ENCODE measurements around the gene CPNE9.

The CPNE9 gene

GRCh38 chr3:9712415-9712814, 8.8 kb downstream of the CPNE9 start:
- TF ChIP-seq, protein P1, sequence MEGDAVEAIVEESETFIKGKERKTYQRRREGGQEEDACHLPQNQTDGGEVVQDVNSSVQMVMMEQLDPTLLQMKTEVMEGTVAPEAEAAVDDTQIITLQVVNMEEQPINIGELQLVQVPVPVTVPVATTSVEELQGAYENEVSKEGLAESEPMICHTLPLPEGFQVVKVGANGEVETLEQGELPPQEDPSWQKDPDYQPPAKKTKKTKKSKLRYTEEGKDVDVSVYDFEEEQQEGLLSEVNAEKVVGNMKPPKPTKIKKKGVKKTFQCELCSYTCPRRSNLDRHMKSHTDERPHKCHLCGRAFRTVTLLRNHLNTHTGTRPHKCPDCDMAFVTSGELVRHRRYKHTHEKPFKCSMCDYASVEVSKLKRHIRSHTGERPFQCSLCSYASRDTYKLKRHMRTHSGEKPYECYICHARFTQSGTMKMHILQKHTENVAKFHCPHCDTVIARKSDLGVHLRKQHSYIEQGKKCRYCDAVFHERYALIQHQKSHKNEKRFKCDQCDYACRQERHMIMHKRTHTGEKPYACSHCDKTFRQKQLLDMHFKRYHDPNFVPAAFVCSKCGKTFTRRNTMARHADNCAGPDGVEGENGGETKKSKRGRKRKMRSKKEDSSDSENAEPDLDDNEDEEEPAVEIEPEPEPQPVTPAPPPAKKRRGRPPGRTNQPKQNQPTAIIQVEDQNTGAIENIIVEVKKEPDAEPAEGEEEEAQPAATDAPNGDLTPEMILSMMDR (IDR thresholded peaks at IDR 0.05; ENCODE audit: insufficient read depth, low read length), result no peak
- TF ChIP-seq GABPA (IDR thresholded peaks at IDR 0.05; ENCODE audit: low read depth) (no peak), SPI1 (IDR thresholded peaks at IDR 0.05; ENCODE audit: borderline replicate concordance, low read depth) (no peak), POLR2AphosphoS5 (IDR thresholded peaks at IDR 0.05; ENCODE audit: low read depth) (no peak)
- TF ChIP-seq, protein P2, sequence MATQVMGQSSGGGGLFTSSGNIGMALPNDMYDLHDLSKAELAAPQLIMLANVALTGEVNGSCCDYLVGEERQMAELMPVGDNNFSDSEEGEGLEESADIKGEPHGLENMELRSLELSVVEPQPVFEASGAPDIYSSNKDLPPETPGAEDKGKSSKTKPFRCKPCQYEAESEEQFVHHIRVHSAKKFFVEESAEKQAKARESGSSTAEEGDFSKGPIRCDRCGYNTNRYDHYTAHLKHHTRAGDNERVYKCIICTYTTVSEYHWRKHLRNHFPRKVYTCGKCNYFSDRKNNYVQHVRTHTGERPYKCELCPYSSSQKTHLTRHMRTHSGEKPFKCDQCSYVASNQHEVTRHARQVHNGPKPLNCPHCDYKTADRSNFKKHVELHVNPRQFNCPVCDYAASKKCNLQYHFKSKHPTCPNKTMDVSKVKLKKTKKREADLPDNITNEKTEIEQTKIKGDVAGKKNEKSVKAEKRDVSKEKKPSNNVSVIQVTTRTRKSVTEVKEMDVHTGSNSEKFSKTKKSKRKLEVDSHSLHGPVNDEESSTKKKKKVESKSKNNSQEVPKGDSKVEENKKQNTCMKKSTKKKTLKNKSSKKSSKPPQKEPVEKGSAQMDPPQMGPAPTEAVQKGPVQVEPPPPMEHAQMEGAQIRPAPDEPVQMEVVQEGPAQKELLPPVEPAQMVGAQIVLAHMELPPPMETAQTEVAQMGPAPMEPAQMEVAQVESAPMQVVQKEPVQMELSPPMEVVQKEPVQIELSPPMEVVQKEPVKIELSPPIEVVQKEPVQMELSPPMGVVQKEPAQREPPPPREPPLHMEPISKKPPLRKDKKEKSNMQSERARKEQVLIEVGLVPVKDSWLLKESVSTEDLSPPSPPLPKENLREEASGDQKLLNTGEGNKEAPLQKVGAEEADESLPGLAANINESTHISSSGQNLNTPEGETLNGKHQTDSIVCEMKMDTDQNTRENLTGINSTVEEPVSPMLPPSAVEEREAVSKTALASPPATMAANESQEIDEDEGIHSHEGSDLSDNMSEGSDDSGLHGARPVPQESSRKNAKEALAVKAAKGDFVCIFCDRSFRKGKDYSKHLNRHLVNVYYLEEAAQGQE (IDR thresholded peaks at IDR 0.05; ENCODE audit: insufficient replicate concordance, low read depth), result no peak
- DNase-seq (ENCODE audit: low read depth in 1 of 2, low spot score in 1 of 2), result no peak
- no peak overlapping the region for H3K27ac ChIP-seq (replicated peaks)
- H3K27me3 ChIP-seq (ENCODE audit: insufficient read depth, poor library complexity, severe bottlenecking), result no peaks in the 10 kb centered on the region
- no peak overlapping the region for H3K4me3 ChIP-seq (replicated peaks; ENCODE audit: insufficient read depth, low read length)

DNA sequence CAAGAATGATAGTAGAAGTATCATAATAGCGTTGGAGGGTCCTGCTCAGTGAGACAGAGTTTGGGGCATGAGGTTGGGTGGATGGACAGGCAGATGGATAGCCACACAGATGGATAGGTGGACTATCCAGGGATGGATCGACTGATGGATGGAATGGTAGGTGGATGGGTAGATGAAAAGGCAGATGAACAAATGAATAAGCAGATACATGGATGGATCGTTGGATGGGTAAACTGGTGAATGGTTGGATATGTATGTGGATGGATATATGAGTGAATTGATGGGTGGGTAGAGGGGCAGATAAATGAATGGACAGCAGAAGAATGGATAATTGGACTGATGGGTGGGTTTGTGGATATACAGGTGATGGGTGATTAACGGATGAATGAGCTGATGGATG, 9.5 kb downstream of the CPNE9 start:
- TF ChIP-seq SPI1 (IDR thresholded peaks at IDR 0.05; ENCODE audit: borderline replicate concordance, low read depth), result no peak
- TF ChIP-seq, protein P1 (IDR thresholded peaks at IDR 0.05; ENCODE audit: insufficient read depth, low read length), result no peak
- TF ChIP-seq POLR2AphosphoS5 (IDR thresholded peaks at IDR 0.05; ENCODE audit: low read depth), result no peak
- no peak for TF ChIP-seq GABPA (IDR thresholded peaks at IDR 0.05; ENCODE audit: low read depth)
- TF ChIP-seq, protein P2 (IDR thresholded peaks at IDR 0.05; ENCODE audit: insufficient replicate concordance, low read depth), result no peak
- no peak for DNase-seq (ENCODE audit: low read depth in 1 of 2, low spot score in 1 of 2)
- H3K27ac ChIP-seq (replicated peaks), result no peak overlapping the region
- H3K4me3 ChIP-seq (replicated peaks; ENCODE audit: insufficient read depth, low read length), result no peak overlapping the region
- H3K27me3 ChIP-seq (ENCODE audit: insufficient read depth, poor library complexity, severe bottlenecking), result no peaks in the 10 kb centered on the region

DNA sequence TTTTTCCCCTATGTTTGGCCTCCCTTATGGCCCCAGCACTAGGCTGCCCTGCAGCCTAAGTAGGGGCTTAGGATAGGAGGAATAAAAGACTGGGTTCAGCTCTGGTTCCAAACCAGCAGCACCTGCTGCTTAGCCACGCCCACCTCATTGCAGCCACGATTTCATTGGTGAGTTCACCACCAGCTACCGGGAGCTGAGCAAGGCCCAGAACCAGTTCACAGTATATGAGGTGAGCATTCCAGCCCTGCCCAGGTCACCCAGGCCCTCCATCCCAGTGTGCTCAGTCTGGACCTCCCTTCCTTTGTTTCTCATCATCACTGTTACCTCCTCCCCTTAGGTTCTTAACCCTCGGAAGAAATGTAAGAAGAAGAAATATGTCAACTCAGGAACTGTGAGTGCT, 11.5 kb downstream of the CPNE9 start:
- H3K4me3 ChIP-seq (replicated peaks; ENCODE audit: insufficient read depth, low read length), result no peak overlapping the region
- DNase-seq (ENCODE audit: low read depth in 1 of 2, low spot score in 1 of 2), result peak in 1 of 2 experiments; percentile 41
- TF ChIP-seq, protein P2 (IDR thresholded peaks at IDR 0.05; ENCODE audit: insufficient replicate concordance, low read depth), result no peak
- TF ChIP-seq GABPA (IDR thresholded peaks at IDR 0.05; ENCODE audit: low read depth) (no peak), SPI1 (IDR thresholded peaks at IDR 0.05; ENCODE audit: borderline replicate concordance, low read depth) (no peak), POLR2AphosphoS5 (IDR thresholded peaks at IDR 0.05; ENCODE audit: low read depth) (no peak)
- TF ChIP-seq, protein P1 (IDR thresholded peaks at IDR 0.05; ENCODE audit: insufficient read depth, low read length), result no peak
- no peaks in the 10 kb centered on the region for H3K27me3 ChIP-seq (ENCODE audit: insufficient read depth, poor library complexity, severe bottlenecking)
- peak overlapping the region; percentile 68 for H3K27ac ChIP-seq (replicated peaks)
